GM18520 (cell line): Measurements from ENCODE around the gene CCDC102B.
"Not testable (repeated sequence)": the region's sequence is repeated elsewhere in the genome, so short reads cannot be mapped to it uniquely, and the experiment has no call there.

Experiments used
- ATAC-seq: cut with Tn5 transposase; IDR thresholded peaks from one replicate; pipeline ENCODE4 v1.9.1; 2021; ENCODE audit not compliant: unreplicated experiment

The CCDC102B gene

DNA sequence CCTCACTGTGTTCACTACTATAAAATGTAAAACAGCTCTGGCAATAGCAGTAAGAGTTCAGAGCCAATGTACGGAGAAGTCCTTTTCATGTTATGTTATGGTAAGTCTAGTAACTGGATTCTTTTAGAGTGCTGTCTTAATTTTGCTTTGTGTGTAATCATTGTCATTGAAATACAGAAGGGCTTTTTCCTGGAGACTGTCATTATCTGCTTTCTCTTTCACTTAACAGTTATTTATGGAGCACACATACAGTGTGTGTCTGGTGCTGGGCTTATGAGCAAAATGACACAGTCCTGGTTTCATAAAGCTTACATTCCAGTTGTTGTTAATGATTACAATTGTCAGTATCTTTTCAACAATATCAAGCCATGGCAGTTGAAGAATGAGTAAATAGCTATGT lies 95.5 kb downstream of the CCDC102B start:
- ATAC-seq, result no peak

DNA sequence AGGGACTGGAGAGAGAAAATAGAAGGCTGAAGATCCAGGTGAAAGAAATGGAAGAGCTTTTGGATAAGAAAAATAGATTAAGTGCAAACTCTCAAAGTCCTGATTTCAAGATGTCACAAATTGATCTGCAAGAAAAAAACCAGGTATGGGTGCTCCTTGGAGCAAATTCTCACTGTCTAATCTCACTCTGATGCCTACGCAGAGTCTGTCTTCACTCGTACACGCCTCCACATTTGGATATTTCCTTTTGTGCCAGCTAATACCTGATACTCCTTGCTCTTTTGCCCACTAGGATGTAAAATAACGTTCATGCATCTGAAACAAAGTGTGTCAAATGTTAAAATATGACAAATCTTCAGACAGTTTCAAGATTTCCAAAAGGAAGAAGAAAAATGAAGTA lies 99.4 kb downstream of the CCDC102B start:
- ATAC-seq, result no peak

DNA sequence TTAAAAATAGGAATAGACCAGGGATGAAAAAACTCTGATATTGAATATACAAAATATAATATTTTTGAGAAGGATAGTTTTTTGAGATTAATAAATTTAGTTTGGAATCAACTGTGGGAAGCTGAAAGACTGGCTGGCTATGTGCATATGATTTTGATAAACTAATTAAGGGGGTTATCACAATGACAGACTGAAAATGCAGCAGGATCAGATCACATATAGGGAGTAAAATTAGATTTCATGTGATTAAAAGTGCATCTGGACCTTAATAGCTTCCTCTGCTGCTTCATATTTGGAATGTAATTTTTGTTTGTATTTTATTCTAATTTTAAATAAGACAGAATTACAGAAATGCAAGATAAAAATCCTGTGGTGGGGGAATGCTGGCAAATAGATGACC lies 111.7 kb downstream of the CCDC102B start:
- ATAC-seq, result no peak

DNA sequence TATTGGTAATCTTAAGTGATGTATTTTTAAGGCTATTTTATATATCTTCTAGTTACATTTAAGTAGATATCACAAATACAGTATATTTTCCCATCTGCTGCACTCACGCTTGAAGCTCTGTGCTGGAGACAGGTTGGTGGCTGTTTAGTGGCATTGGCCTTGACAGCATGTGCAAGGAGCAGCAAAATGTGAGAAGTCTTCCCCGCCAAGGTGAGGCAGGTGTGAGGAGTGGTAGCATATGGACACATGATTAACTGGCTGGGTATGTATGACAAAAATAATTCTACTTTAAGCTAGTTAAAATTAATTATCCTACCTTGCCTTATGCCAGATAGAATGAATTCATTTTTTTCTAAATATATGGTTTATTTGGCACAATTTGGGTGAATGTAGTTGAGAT lies 117.2 kb downstream of the CCDC102B start:
- no peak for ATAC-seq

GRCh38 chr18:68916734-68917133 lies 118.9 kb downstream of the CCDC102B start:
- no peak for ATAC-seq

- ATAC-seq, result no peak
Observed at GRCh38 chr18:68918216-68918615, 120.3 kb downstream of the CCDC102B start.

- ATAC-seq, result no peak
Observed at GRCh38 chr18:68919900-68920299, 122.0 kb downstream of the CCDC102B start.

GRCh38 chr18:68922392-68922791 lies 124.5 kb downstream of the CCDC102B start:
- ATAC-seq, result no peak

DNA sequence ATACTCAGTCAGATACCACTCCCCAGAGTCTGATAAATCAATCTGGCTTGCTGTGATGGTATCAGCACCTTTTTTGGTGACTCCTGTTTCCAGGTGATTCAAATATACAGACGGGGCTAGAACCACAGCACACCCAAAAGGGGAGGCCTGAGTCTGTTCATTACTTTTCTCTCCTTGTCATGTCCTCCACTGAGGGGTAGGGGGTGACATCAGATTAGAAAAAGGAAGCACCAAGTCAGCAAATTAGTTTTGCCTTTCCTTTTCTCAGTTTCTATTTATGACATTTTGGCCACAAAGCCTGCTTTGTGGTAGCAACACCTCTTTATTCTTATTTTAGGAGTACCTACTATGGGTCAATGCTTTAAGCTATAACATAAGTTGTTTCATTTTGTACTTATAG lies 127.4 kb downstream of the CCDC102B start:
- peak; percentile 76 for ATAC-seq

- no peak for ATAC-seq
Observed at GRCh38 chr18:68928762-68929675, 131.1 kb downstream of the CCDC102B start.

GRCh38 chr18:68935686-68936085 lies 137.8 kb downstream of the CCDC102B start:
- no peak for ATAC-seq

- no peak for ATAC-seq
Observed at GRCh38 chr18:68937029-68937599, 139.2 kb downstream of the CCDC102B start.

GRCh38 chr18:68940039-68940438 lies 142.2 kb downstream of the CCDC102B start:
- no peak for ATAC-seq

DNA sequence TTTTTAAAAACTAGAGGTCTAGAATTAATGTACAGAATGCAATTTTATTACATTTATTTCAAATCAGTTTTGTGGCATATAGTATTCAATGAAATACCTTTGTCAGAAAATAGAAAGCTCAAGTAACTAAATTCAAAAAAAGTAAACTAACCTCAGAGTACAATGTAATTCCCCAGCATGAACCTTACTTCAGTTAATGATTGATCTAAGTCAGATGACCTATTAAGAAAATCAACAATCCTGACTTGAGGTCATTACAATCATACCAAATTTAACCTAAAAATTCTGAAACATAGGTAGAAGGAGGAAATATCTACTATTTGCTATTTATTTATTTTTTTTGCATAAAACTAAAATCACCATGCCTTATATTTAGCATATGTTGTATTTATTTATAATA lies 142.9 kb downstream of the CCDC102B start:
- no peak for ATAC-seq

DNA sequence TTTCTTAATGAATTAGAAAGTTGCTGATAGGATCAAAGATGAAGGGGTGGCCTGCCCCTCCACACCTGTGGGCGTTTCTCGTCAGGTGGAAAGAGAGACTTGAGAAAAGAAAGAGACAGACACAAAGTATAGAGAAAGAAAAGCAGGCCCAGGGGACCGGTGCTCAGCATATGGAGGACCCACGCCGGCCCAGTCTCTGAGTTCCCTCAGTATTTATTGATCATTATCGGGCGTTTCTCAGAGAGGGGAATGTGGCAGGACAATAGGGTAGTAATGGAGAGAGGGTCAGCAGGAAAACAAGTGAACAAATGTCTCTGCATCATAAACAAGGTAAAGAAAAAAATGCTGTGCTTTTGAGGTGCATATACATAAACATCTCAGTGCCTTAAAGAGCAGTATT lies 144.3 kb downstream of the CCDC102B start:
- ATAC-seq, result no peak

GRCh38 chr18:68943861-68944260 lies 146.0 kb downstream of the CCDC102B start:
- not testable (repeated sequence) for ATAC-seq

GRCh38 chr18:68944330-68944729 lies 146.4 kb downstream of the CCDC102B start:
- ATAC-seq, result no peak

GRCh38 chr18:68944826-68945225 lies 146.9 kb downstream of the CCDC102B start:
- ATAC-seq, result no peak

GRCh38 chr18:68948622-68949021 lies 150.7 kb downstream of the CCDC102B start:
- no peak for ATAC-seq

- ATAC-seq, result no peak
Observed at GRCh38 chr18:68954738-68955137, 156.9 kb downstream of the CCDC102B start.

GRCh38 chr18:68956650-68957049 lies 158.8 kb downstream of the CCDC102B start:
- no peak for ATAC-seq

DNA sequence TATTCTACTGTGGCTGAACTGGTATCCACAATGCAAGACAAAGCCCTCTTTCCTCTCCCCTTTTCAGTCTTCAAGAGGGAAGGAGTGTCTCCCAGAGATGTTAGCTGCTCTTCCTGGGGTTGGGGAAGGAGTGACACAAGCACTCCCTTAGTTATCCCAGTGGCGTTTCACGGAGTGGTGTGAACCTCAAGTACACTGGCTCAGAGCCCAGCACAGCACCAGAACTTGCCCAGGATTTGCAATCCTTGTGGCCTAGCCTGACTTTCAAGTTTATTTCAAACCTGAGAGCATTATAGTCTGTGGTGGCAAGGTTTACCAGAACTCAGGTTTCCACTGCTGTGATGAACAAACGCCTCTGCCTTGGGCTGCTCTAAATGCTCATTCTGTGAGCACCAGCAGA lies 162.5 kb downstream of the CCDC102B start:
- ATAC-seq, result no peak

- no peak for ATAC-seq
Observed at GRCh38 chr18:68962623-68963022, 164.7 kb downstream of the CCDC102B start.
